Right lung (tissue), 5 donors: ENCODE data around the gene CASS4. TPM values are rescaled to one million over a fixed set of nuclear protein-coding genes. Genes with fewer than 3 reads are reported as not detected.

Source experiments
- DNase-seq, 2 donors: peaks; one replicate each; pipeline ENCODE4 v3.0.0-alpha.2; 2013
- polyA plus RNA-seq, 5 donors: library from polyadenylated mRNA; unstranded; fragments of 120-200 nt; gene quantifications; one replicate each; pipeline versions ENCODE4 v1.2.1 to v1.2.3, GENCODE V29; 2013; ENCODE audit warnings: inconsistent platforms in 1 of 5, low replicate concordance in 1 of 5; ENCODE audit not compliant: insufficient read length in 5 of 5, insufficient read depth in 1 of 5

CASS4 gene
- polyA plus RNA-seq, 5 donors: 20.4 to 25.3 (median 23.9) TPM

GRCh38 chr20:56442389-56443365 is 30.6 kb downstream of the CASS4 start:
- no peak for DNase-seq

GRCh38 chr20:56443654-56444540 is 31.8 kb downstream of the CASS4 start:
- peak; percentile 71 to 75 for DNase-seq

- DNase-seq: no peak
Measured at GRCh38 chr20:56445130-56445529, 33.1 kb downstream of the CASS4 start.

GRCh38 chr20:56445540-56445939 is 33.5 kb downstream of the CASS4 start:
- no peak for DNase-seq

- no peak for DNase-seq
Measured at GRCh38 chr20:56447227-56447626, 35.2 kb downstream of the CASS4 start.

GRCh38 chr20:56449459-56449858 is 37.4 kb downstream of the CASS4 start:
- no peak for DNase-seq

GRCh38 chr20:56451056-56451765 is 39.2 kb downstream of the CASS4 start:
- DNase-seq: no peak

GRCh38 chr20:56453352-56453751 is 41.3 kb downstream of the CASS4 start:
- DNase-seq: no peak

- DNase-seq: no peak
Measured at GRCh38 chr20:56454754-56455153, 42.7 kb downstream of the CASS4 start.

GRCh38 chr20:56458206-56458821 is 46.3 kb downstream of the CASS4 start:
- no peak for DNase-seq

- no peak for DNase-seq
Measured at GRCh38 chr20:56460459-56460858, 48.4 kb downstream of the CASS4 start.

GRCh38 chr20:56461576-56461975 is 49.5 kb downstream of the CASS4 start:
- no peak for DNase-seq

- no peak for DNase-seq
Measured at GRCh38 chr20:56463428-56463827, 51.4 kb downstream of the CASS4 start.

- DNase-seq: no peak
Measured at GRCh38 chr20:56465997-56466396, 53.9 kb downstream of the CASS4 start.

GRCh38 chr20:56467968-56468315 is 55.9 kb downstream of the CASS4 start:
- no peak for DNase-seq

- DNase-seq: peak; percentile 94 to 95
Measured at GRCh38 chr20:56468316-56469076, 56.4 kb downstream of the CASS4 start, which contains the start of gene RTF2. Gene RTF2, plus strand, starts transcription at chr20:56468627. Its CDS starts 71 bp downstream, at chr20:56468698.

GRCh38 chr20:56469077-56469449 is 57.0 kb downstream of the CASS4 start:
- no peak for DNase-seq

GRCh38 chr20:56483970-56484369 is 71.9 kb downstream of the CASS4 start:
- DNase-seq: no peak

GRCh38 chr20:56487216-56487615 is 75.2 kb downstream of the CASS4 start:
- no peak for DNase-seq

- no peak for DNase-seq
Measured at GRCh38 chr20:56488566-56488965, 76.5 kb downstream of the CASS4 start.

GRCh38 chr20:56501116-56501515 is 89.1 kb downstream of the CASS4 start:
- DNase-seq: no peak
